Astrocyte (in vitro differentiated cells and primary cell): ENCODE data around the gene TGFBRAP1. TPM values are rescaled to one million over a fixed set of nuclear protein-coding genes. Genes with fewer than 3 reads are reported as not detected.
A peak's percentile ranks its signal among the peaks of the same experiment; 100 is the strongest.

Source experiments
- DNase-seq: peaks from one replicate; pipeline ENCODE4 v3.0.0-alpha.2; 2010; ENCODE audit warnings: low read depth
- FAIRE-seq: peaks from 2 replicates; lab custom pipeline; 2011; peaks lifted over from hg19 to GRCh38; lab: Jason Lieb, UNC
- H2AFZ ChIP-seq: 2 replicates; pipeline ENCODE4 v1.6.0; 2012; ENCODE audit warnings: low read depth, low read length, inconsistent platforms
- H3K27ac ChIP-seq: 2 replicates; pipeline ENCODE4 v1.5.1; 2011; ENCODE audit warnings: low read depth, low read length, inconsistent platforms
- H3K27me3 ChIP-seq: 2 replicates; pipeline ENCODE4 v1.6.0; 2011; ENCODE audit warnings: low read length, inconsistent platforms; ENCODE audit not compliant: insufficient read depth
- H3K36me3 ChIP-seq: 2 replicates; pipeline ENCODE4 v1.5.1; 2011; ENCODE audit warnings: low read length, inconsistent platforms; ENCODE audit not compliant: insufficient read depth
- H3K4me1 ChIP-seq: 2 replicates; pipeline ENCODE4 v1.5.1; 2011; ENCODE audit warnings: low read length, inconsistent platforms; ENCODE audit not compliant: insufficient read depth
- H3K4me2 ChIP-seq: 2 replicates; pipeline ENCODE4 v1.6.0; 2012; ENCODE audit warnings: low read length, inconsistent platforms
- H3K4me3 ChIP-seq: 2 replicates; pipeline ENCODE4 v1.5.1; 2011; ENCODE audit warnings: low read depth, mild to moderate bottlenecking, low read length, inconsistent platforms; ENCODE audit not compliant: insufficient read depth
- H3K79me2 ChIP-seq: 2 replicates; pipeline ENCODE4 v1.6.0; 2012; ENCODE audit warnings: mild to moderate bottlenecking, low read length, inconsistent platforms; ENCODE audit not compliant: insufficient read depth
- H3K9ac ChIP-seq: 2 replicates; pipeline ENCODE4 v1.6.0; 2012; ENCODE audit warnings: mild to moderate bottlenecking, low read length, inconsistent platforms
- H3K9me3 ChIP-seq: 2 replicates; pipeline ENCODE4 v1.5.1; 2012; ENCODE audit warnings: low read depth, mild to moderate bottlenecking, low read length, inconsistent platforms; ENCODE audit not compliant: insufficient read depth
- H4K20me1 ChIP-seq: 2 replicates; pipeline ENCODE4 v1.6.0; 2012; ENCODE audit warnings: low read length, inconsistent platforms; ENCODE audit not compliant: insufficient read depth
- H3K27ac Mint-ChIP-seq: one replicate; pipeline ENCODE4 v1.8.0; 2021; ENCODE audit warnings: mild to moderate bottlenecking, mixed read lengths; ENCODE audit not compliant: unreplicated experiment
- H3K27me3 Mint-ChIP-seq: one replicate; pipeline ENCODE4 v1.8.0; 2021; ENCODE audit warnings: low read depth, mixed read lengths; ENCODE audit not compliant: unreplicated experiment
- H3K36me3 Mint-ChIP-seq: one replicate; pipeline ENCODE4 v1.8.0; 2021; ENCODE audit warnings: low read depth, mixed read lengths; ENCODE audit not compliant: unreplicated experiment
- H3K4me1 Mint-ChIP-seq: one replicate; pipeline ENCODE4 v1.8.0; 2021; ENCODE audit warnings: low read depth, mixed read lengths; ENCODE audit not compliant: unreplicated experiment
- H3K4me3 Mint-ChIP-seq: one replicate; pipeline ENCODE4 v1.8.0; 2021; ENCODE audit warnings: mild to moderate bottlenecking, moderate library complexity, mixed read lengths; ENCODE audit not compliant: unreplicated experiment
- H3K9me3 Mint-ChIP-seq: one replicate; pipeline ENCODE4 v1.8.0; 2021; ENCODE audit warnings: mild to moderate bottlenecking, mixed read lengths; ENCODE audit not compliant: unreplicated experiment
- CTCF ChIP-seq: IDR thresholded peaks from 2 replicates; pipeline ENCODE4 v1.5.1; 2011; ENCODE audit warnings: low read depth, mild to moderate bottlenecking, inconsistent platforms, low read length, moderate library complexity; ENCODE audit not compliant: insufficient read depth
- EZH2 ChIP-seq: IDR thresholded peaks from 2 replicates; pipeline ENCODE4 v1.6.1; 2012; ENCODE audit warnings: mild to moderate bottlenecking, low read length, inconsistent platforms; ENCODE audit not compliant: insufficient read depth
- total RNA-seq: library from RNA; stranded (reverse); gene quantifications from 2 replicates; pipeline ENCODE4 v1.2.1, GENCODE V29; 2021

Gene TGFBRAP1
- total RNA-seq, 1 donor from 2014 or later = 25.1 TPM

GRCh38 chr2:105294046-105294445 lies 35.5 kb downstream of the TGFBRAP1 start:
- Histone ChIP-seq H3K27me3 (no peaks in the 10 kb centered on the region), H3K79me2 (no peaks in the 10 kb centered on the region), H3K4me1 (no peaks in the 10 kb centered on the region), H3K36me3 (peaks cover 7% of the 10 kb centered on the region), H3K4me3 (no peak overlapping the region), H2AFZ (no peak overlapping the region), H3K27ac (no peak overlapping the region), H3K4me2 (no peak overlapping the region), H3K9ac (no peak overlapping the region), H3K9me3 (no peaks in the 10 kb centered on the region), H4K20me1 (no peaks in the 10 kb centered on the region)
- TF ChIP-seq EZH2 = no peak
- TF ChIP-seq CTCF = no peak
- peak overlapping the region; percentile 54 for H3K27ac Mint-ChIP-seq
- DNase-seq = no peak
- peaks cover 10% of the 10 kb centered on the region for H3K36me3 Mint-ChIP-seq
- H3K4me1 Mint-ChIP-seq = peaks cover 37% of the 10 kb centered on the region
- no peaks in the 10 kb centered on the region for H3K9me3 Mint-ChIP-seq
- H3K4me3 Mint-ChIP-seq = no peak overlapping the region
- H3K27me3 Mint-ChIP-seq = no peaks in the 10 kb centered on the region
- FAIRE-seq = no peak

- Mint-ChIP-seq H3K36me3 (peaks cover 4% of the 10 kb centered on the region), H3K9me3 (no peaks in the 10 kb centered on the region), H3K4me1 (peaks cover 31% of the 10 kb centered on the region)
Observed at GRCh38 chr2:105291981-105292380, 37.6 kb downstream of the TGFBRAP1 start.

More at GRCh38 chr2:105291981-105292380, 37.6 kb downstream of the TGFBRAP1 start:
- peak; percentile 10 for DNase-seq
- Histone ChIP-seq H3K9ac (no peak overlapping the region), H4K20me1 (peaks cover 5% of the 10 kb centered on the region), H3K4me3 (no peak overlapping the region), H3K27me3 (no peaks in the 10 kb centered on the region), H3K9me3 (no peaks in the 10 kb centered on the region), H3K36me3 (peaks cover 6% of the 10 kb centered on the region), H3K27ac (no peak overlapping the region), H3K4me2 (no peak overlapping the region), H3K79me2 (no peaks in the 10 kb centered on the region), H3K4me1 (no peaks in the 10 kb centered on the region), H2AFZ (no peak overlapping the region)
- Mint-ChIP-seq H3K27ac (no peak overlapping the region), H3K27me3 (no peaks in the 10 kb centered on the region), H3K4me3 (no peak overlapping the region)
- no peak for TF ChIP-seq CTCF
- no peak for TF ChIP-seq EZH2
- no peak for FAIRE-seq
